ENCODE data around the gene MAMLD1.

DNA sequence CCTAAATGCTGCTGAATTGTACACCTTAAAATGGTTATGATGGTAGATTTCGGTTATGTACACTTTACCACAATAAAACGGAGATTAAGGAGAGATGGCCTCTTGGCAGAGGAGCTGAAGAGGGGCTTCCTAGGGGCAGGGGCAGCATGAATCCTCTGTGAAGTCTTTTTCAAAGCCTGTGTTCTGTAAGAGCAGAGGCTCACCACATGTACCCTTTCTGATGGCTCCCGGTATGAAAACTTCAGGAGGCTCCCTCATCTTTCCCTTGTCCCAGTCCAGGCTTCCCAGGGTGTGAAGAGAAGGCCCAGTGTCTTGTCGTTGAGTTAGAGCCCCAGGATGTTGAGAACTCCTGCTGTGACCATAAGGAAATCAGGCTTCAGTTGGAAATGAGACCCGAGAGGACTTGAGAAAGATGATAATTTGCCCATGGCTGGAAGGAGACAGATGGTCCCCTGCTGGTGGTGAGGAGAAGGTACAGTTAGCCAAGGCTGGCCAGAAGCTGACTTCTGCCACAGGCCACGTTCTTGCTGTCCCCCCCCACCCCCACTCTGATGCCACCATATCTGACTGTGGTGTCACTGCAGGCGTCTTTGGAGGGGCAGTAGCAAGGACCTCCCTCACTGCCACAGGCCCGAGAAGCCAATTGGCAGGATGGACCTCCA is 173.5 kb downstream of the MAMLD1 start:
- no peak for TF ChIP-seq ARNTL (CRISPR knock-in tag; IDR thresholded peaks at IDR 0.05; ENCODE audit: borderline replicate concordance, low read depth)
- no peak for TF ChIP-seq ESRRG (CRISPR knock-in tag; IDR thresholded peaks at IDR 0.05)
- no peak for TF ChIP-seq ISL1 (CRISPR knock-in tag; IDR thresholded peaks at IDR 0.05)
- no peak for TF ChIP-seq TOX (CRISPR knock-in tag; IDR thresholded peaks at IDR 0.05; ENCODE audit: borderline replicate concordance)
- TF ChIP-seq OSR1 (CRISPR knock-in tag; IDR thresholded peaks at IDR 0.05): no peak
- TF ChIP-seq ZNF70 (CRISPR knock-in tag; IDR thresholded peaks at IDR 0.05): no peak
- no peak for TF ChIP-seq ZFP3 (CRISPR knock-in tag; IDR thresholded peaks at IDR 0.05)
- TF ChIP-seq, protein P1, sequence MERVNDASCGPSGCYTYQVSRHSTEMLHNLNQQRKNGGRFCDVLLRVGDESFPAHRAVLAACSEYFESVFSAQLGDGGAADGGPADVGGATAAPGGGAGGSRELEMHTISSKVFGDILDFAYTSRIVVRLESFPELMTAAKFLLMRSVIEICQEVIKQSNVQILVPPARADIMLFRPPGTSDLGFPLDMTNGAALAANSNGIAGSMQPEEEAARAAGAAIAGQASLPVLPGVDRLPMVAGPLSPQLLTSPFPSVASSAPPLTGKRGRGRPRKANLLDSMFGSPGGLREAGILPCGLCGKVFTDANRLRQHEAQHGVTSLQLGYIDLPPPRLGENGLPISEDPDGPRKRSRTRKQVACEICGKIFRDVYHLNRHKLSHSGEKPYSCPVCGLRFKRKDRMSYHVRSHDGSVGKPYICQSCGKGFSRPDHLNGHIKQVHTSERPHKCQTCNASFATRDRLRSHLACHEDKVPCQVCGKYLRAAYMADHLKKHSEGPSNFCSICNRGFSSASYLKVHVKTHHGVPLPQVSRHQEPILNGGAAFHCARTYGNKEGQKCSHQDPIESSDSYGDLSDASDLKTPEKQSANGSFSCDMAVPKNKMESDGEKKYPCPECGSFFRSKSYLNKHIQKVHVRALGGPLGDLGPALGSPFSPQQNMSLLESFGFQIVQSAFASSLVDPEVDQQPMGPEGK (CRISPR knock-in tag; IDR thresholded peaks at IDR 0.05; ENCODE audit: borderline replicate concordance): no peak
- no peak for TF ChIP-seq CSDC2 (CRISPR knock-in tag; IDR thresholded peaks at IDR 0.05)
- no peak for TF ChIP-seq RARB (CRISPR knock-in tag; IDR thresholded peaks at IDR 0.05)
